ENCODE measurements around the gene OTULIN. TPM values are rescaled to one million over a fixed set of nuclear protein-coding genes. Genes with fewer than 3 reads are reported as not detected.

Gene OTULIN
- total and polyA plus RNA-seq, 2 of the 8 experiments (the other 6 are each of a cell fraction or from before 2014, with no cell fraction given), result 5.2 to 34.8 TPM

- TF ChIP-seq CBX5 (IDR thresholded peaks at IDR 0.05; ENCODE audit: low read depth, low read length) (no peak), EP300 (IDR thresholded peaks at IDR 0.05; ENCODE audit: borderline replicate concordance in 1 of 2, low read depth in 2 of 2, low read length in 2 of 2) (no peak), SIX5 (IDR thresholded peaks at IDR 0.05; ENCODE audit: low read depth, low read length) (no peak), NANOG (IDR thresholded peaks at IDR 0.05; ENCODE audit: insufficient read depth, low read depth, low read length, poor library complexity, severe bottlenecking) (no peak)
These were observed 10.7 kb downstream of the OTULIN start (continued) for GRCh38 chr5:14674983-14675854.
